Fibroblast of mammary gland (primary cell): Measurements from ENCODE around the gene CLEC16A.
A peak's percentile ranks its signal among the peaks of the same experiment; 100 is the strongest.

ENCODE experiments used
- DNase-seq: peaks from one replicate; pipeline ENCODE4 v3.0.0-alpha.2; 2010; ENCODE audit warnings: low read depth
- H3K4me3 ChIP-seq: 2 replicates; pipeline ENCODE4 v1.5.1; 2011; ENCODE audit warnings: low read depth, mild to moderate bottlenecking, low read length, moderate library complexity; ENCODE audit not compliant: control insufficient read depth
- CTCF ChIP-seq: conservative IDR thresholded peaks from 2 replicates; pipeline ENCODE4 v1.5.1; 2011; ENCODE audit warnings: low read depth, low read length, inconsistent platforms; ENCODE audit not compliant: control insufficient read depth, insufficient read depth

The CLEC16A gene

DNA sequence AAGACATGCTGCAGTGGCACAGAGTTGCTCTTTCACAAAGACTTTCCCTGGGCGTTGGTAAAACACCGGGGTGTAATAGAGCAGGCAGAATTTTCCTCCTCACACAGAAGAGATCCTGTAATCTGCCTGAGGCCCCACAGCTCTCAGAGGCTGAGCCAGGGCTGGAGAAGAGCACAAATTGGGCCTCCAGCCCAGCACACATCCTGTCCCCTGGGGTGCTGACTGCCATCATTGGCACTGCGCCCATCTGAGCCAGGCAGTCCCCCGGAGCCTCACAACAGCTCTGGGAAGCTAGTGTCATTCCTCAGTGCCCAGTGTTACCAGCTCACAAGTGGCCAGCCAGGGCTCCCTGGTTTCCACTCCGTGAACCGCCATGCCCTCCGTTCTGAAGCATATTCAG is 192.2 kb downstream of the CLEC16A start:
- DNase-seq = peak; percentile 34
- TF ChIP-seq CTCF = no peak
- no peak overlapping the region for H3K4me3 ChIP-seq

DNA sequence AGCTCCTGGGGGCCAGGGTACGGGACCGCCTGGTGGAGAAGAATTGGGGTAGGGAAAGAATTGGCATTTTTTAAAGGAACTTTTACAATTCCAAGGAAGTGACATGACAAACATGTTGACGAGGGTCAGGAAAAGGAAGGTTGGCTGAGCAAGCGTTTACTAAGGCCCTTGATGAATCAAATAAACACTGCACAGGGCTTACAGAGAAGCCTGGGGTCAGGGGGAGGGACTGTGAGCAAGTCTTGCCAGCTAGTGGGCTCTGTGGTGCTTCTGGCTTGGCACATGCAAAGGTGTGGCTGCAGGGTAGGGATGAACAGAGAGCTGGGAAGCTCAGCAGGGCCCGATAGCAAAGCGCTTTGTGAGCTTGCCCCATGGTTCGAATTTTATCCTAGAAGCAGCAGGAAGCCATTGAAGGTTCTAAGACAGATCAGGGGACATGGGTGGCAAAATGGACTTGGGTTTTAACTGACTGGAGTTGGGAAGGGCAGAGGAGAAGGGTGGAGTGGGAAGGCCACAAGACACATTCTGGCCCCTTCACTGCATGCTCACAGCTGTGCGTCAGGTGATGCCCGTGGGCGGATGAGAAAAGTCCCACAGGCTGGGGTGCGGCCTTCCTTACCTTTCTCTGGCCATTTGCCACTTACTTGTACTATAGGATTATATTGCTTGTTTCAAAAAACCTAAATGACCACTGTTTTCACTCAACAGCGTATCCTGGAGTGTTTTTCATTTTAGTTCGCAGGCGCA is 193.8 kb downstream of the CLEC16A start:
- DNase-seq = no peak
- H3K4me3 ChIP-seq = no peak overlapping the region
- TF ChIP-seq CTCF = no peak

- H3K4me3 ChIP-seq = no peak overlapping the region
- TF ChIP-seq CTCF = no peak
- DNase-seq = no peak
These were observed 194.5 kb downstream of the CLEC16A start for GRCh38 chr16:11138769-11139325.

GRCh38 chr16:11139326-11140097 is 195.1 kb downstream of the CLEC16A start:
- H3K4me3 ChIP-seq = no peak overlapping the region
- peak; percentile 67 for DNase-seq
- TF ChIP-seq CTCF = no peak

DNA sequence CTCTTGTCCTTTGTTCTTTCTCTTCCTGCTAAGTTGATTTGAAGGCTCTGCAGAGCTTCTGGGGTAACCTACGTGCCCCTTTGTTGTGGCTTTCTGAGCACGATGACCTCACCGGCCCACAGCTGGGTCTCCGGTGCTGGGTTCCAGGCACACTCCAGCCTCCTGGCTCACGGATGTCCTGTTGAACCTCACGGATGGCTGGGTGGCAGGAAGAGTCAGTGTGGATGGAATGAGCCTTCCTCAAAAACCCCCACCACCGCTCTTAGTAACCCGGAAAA is 195.7 kb downstream of the CLEC16A start:
- DNase-seq = no peak
- no peak for TF ChIP-seq CTCF
- H3K4me3 ChIP-seq = no peak overlapping the region

GRCh38 chr16:11140466-11140865 is 196.1 kb downstream of the CLEC16A start:
- H3K4me3 ChIP-seq = no peak overlapping the region
- TF ChIP-seq CTCF = no peak
- no peak for DNase-seq

- TF ChIP-seq CTCF = no peak
- DNase-seq = no peak
- no peak overlapping the region for H3K4me3 ChIP-seq
These were observed 196.5 kb downstream of the CLEC16A start for GRCh38 chr16:11140867-11141266.
